ENCODE data around the gene ADGRD1.
"Not testable (repeated sequence)": the region's sequence is repeated elsewhere in the genome, so short reads cannot be mapped to it uniquely, and the experiment has no call there.

Gene ADGRD1

GRCh38 chr12:131108177-131108955, 154.7 kb downstream of the ADGRD1 start:
- no peak for DNase-seq

DNA sequence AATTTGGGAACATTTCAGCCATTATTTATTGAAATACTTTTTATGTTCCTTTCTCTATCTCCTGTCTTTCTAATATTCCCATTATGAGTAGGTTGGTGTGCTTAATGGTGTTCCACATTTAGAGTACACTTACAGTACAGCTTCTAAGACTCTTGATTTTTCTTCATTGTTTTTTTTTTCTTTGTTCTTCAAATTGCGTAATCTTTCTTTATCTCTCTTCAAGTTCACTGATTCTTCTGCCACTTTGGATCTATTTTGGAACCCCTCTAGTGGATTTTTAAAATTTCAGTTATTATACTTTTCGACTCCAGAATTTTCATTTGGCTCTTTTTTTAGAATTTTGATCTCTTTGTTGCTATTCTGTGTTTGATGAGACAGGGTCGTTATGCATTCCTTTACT, 157.7 kb downstream of the ADGRD1 start:
- DNase-seq, result no peak

- DNase-seq, result no peak
Measured at GRCh38 chr12:131112021-131112420, 158.3 kb downstream of the ADGRD1 start.

DNA sequence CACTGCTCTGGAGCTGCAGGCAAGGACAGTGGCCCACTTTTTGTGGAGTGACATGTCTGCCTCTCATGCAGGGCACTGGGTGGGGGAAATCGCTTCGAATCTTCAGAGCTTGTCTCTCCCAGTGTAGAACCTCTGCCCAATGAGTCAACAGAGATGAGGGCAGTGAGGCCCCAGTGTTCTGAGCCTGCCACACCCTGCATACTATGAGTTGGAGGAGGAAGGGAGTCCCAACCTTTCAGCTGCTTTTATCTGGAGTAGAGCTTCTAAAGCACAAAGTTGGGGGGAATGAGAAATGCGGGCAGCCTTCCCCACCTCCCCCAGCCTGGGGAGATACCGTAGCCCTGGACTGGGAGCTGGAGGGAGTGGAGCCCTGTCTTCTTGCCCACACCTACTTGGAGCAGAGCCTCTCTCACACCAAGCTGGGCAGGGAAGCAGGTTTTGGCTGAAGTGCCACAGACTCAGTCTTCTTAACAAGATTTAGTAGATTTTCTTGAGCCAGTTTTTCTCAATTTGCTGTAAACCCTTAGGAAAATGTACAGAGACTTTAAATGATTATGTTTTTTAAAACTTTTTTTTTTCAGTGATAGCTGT, 159.1 kb downstream of the ADGRD1 start:
- no peak for DNase-seq

DNA sequence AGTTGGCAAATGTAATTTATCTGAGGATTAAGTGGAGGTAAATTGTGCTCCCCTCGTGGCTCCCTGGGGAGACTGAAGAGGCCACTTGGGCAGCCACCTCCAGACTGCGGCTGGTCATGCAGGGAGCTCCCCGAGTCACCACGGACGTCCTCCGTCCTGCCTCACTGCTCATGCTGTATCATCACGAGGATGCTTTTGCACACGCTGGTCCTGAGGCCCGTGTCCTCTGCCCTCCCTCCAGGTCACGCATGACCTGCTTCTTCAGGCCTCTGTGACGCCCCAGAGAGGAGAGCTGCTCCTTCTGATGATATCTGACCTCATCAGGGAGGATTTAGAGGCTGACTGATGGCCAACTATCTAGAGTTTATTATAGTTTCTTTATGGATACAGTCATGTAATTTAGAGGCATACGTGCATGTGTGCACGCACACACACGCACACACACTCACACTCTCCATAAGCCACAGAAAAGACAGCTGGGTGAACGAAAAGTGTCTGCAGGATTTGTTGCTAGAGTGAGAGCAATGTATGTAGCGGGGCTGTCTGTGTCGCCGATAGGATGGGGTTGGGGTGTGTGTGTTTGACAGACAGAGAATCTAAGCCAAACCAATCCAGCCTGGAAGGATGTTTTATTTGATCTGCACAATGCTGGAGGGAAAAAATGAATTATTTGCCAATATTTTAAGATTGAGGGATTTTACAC, 160.0 kb downstream of the ADGRD1 start:
- no peak for DNase-seq

DNA sequence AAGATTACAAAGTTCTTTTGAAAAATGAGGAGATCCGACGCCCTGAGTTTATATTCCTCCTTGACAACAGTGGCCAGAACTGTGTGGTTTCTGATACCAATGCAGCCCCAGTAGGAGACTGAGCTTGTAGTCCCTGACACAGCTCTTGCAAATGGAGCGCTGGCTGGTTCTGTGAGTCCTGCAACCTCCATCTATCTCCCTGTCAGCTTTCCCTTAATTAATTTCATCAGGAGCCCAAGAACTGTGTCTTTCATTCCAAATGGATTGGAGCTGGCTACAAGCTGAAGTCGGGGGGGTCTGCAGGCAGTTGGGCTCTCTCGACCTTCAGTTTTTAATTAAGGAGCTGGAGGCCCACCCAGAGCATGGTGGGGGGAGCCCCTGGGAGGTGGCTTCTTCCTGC, 160.6 kb downstream of the ADGRD1 start:
- DNase-seq, result no peak

- DNase-seq, result no peak
Measured at GRCh38 chr12:131114942-131115584, 161.4 kb downstream of the ADGRD1 start.

- DNase-seq, result no peak
Measured at GRCh38 chr12:131115766-131116467, 162.2 kb downstream of the ADGRD1 start.

- DNase-seq, result no peak
Measured at GRCh38 chr12:131116468-131117117, 162.9 kb downstream of the ADGRD1 start.

GRCh38 chr12:131117438-131118245, 163.9 kb downstream of the ADGRD1 start:
- no peak for DNase-seq

- DNase-seq, result no peak
Measured at GRCh38 chr12:131118371-131118770, 164.7 kb downstream of the ADGRD1 start.

GRCh38 chr12:131119345-131119744, 165.6 kb downstream of the ADGRD1 start:
- not testable (repeated sequence) for DNase-seq

DNA sequence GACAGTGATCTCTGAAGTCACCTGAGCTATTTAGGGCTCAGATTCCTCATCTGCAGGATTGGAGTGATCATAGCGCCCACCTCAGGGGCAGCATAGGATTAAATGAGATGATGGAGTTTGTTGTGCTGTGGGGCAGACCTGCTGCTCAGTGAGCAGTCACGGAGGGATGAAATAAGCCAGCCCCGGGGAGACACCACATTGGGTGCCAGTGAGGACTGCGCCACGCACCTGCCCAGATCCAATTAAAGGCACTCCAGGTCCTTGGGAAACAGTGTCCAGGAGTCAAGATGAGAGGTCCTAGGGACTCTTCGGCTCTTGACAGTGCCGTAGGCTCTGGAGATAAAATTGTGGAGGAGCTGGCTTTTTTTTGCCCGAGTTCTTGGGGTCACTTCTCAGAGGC, 166.2 kb downstream of the ADGRD1 start:
- no peak for DNase-seq

- DNase-seq, result no peak
Measured at GRCh38 chr12:131120831-131121271, 167.1 kb downstream of the ADGRD1 start.

- DNase-seq, result no peak
Measured at GRCh38 chr12:131121705-131122405, 168.1 kb downstream of the ADGRD1 start.

DNA sequence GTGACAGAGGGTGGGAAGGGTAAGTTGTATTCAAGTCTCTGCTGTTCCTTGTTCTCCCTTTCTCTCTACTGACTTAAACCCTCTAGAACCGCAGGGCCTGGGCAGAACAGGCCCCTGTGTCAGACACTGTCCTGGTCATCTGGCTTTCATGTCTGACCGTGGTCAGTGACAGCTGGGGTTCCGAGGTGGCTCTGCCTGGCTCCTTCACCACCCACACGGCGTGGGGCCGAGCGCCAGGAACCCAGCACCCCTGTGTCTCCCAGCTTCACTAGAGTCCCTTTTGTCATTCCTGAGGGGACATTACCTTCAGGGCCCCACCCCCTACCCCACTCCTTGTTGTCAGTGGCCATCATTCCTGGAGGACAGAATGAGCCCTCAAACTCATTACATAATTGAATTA, 168.9 kb downstream of the ADGRD1 start:
- no peak for DNase-seq

GRCh38 chr12:131123817-131124216, 170.1 kb downstream of the ADGRD1 start:
- no peak for DNase-seq

GRCh38 chr12:131124487-131125280, 171.0 kb downstream of the ADGRD1 start:
- no peak for DNase-seq

- no peak for DNase-seq
Measured at GRCh38 chr12:131126662-131127173, 173.0 kb downstream of the ADGRD1 start.

- DNase-seq, result no peak
Measured at GRCh38 chr12:131128556-131128955, 174.8 kb downstream of the ADGRD1 start.

Measured in CD4-positive, alpha-beta T cell treated with Interleukin-6 for 4 hours (primary cell).